ENCODE results near the gene NOD1.
A peak's percentile ranks its signal among the peaks of the same experiment; 100 is the strongest.

Gene NOD1

GRCh38 chr7:30460246-30460633 is 18.3 kb downstream of the NOD1 start:
- TF ChIP-seq POLR2AphosphoS5 (IDR thresholded peaks at IDR 0.05; ENCODE audit: borderline replicate concordance, low read depth, low read length) (no peak), FOXP2 (optimal IDR thresholded peaks at IDR 0.05; ENCODE audit: control extremely low read depth, extremely low read length, insufficient read depth) (no peak), EZH2 (IDR thresholded peaks at IDR 0.05) (no peak)
- Histone ChIP-seq H3K9me3 (ENCODE audit: low read depth, low read length) (no peaks in the 10 kb centered on the region), H3K36me3 (ENCODE audit: insufficient read depth, low read length) (no peaks in the 10 kb centered on the region), H3K4me3 (no peak overlapping the region), H3K27ac (peak overlapping the region; percentile 62; the same call in 1 of the 2 replicates), H3K9ac (ENCODE audit: insufficient read length) (no peak overlapping the region)
- DNase-seq (ENCODE audit: low read depth, low spot score): no peak

- no peaks in the 10 kb centered on the region for H3K36me3 ChIP-seq (ENCODE audit: insufficient read depth, low read length)
- peak overlapping the region; percentile 62 for H3K27ac ChIP-seq
- peak overlapping the region; percentile 44 for H3K9ac ChIP-seq (ENCODE audit: insufficient read length)
- H3K9me3 ChIP-seq (ENCODE audit: low read depth, low read length): no peaks in the 10 kb centered on the region
- peak overlapping the region; percentile 24; the same call in 1 of the 2 replicates for H3K4me3 ChIP-seq
- TF ChIP-seq EZH2 (IDR thresholded peaks at IDR 0.05) (no peak), POLR2AphosphoS5 (IDR thresholded peaks at IDR 0.05; ENCODE audit: borderline replicate concordance, low read depth, low read length) (no peak), FOXP2 (optimal IDR thresholded peaks at IDR 0.05; ENCODE audit: control extremely low read depth, extremely low read length, insufficient read depth) (no peak)
- no peak for DNase-seq (ENCODE audit: low read depth, low spot score)
These were observed 18.9 kb downstream of the NOD1 start for GRCh38 chr7:30459591-30460245.

- DNase-seq (ENCODE audit: low read depth, low spot score): no peak
- Histone ChIP-seq H3K9ac (ENCODE audit: insufficient read length) (no peak overlapping the region), H3K27ac (no peak overlapping the region), H3K9me3 (ENCODE audit: low read depth, low read length) (no peaks in the 10 kb centered on the region), H3K4me3 (no peak overlapping the region), H3K36me3 (ENCODE audit: insufficient read depth, low read length) (no peaks in the 10 kb centered on the region)
- TF ChIP-seq POLR2AphosphoS5 (IDR thresholded peaks at IDR 0.05; ENCODE audit: borderline replicate concordance, low read depth, low read length) (no peak), EZH2 (IDR thresholded peaks at IDR 0.05) (no peak), FOXP2 (optimal IDR thresholded peaks at IDR 0.05; ENCODE audit: control extremely low read depth, extremely low read length, insufficient read depth) (no peak)
These were observed 20.3 kb downstream of the NOD1 start for GRCh38 chr7:30458311-30458710.

DNA sequence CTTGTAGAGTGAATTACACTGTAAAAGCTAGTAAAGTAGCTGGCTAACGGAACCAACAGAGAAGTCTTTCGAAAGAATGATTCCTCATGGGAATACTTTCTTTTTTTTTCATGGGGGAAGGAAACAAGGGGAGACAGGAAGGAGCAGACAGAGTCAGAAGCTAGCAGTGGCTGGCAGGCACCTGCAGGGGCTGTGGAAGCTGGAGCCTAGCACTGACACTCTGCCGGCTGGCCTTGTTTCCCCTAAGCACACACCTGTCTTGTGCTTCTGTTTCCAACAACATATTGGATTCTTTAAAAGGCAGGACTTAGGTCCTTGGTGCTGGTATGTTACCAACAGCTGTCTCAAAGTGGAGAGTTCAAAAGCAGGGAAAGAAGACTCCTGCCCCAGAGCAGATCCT is 24.7 kb downstream of the NOD1 start:
- H3K9ac ChIP-seq (ENCODE audit: insufficient read length): no peak overlapping the region
- DNase-seq (ENCODE audit: low read depth, low spot score): no peak
- H3K4me3 ChIP-seq: no peak overlapping the region
- H3K36me3 ChIP-seq (ENCODE audit: insufficient read depth, low read length): no peaks in the 10 kb centered on the region
- H3K9me3 ChIP-seq (ENCODE audit: low read depth, low read length): no peaks in the 10 kb centered on the region
- TF ChIP-seq FOXP2 (optimal IDR thresholded peaks at IDR 0.05; ENCODE audit: control extremely low read depth, extremely low read length, insufficient read depth) (no peak), POLR2AphosphoS5 (IDR thresholded peaks at IDR 0.05; ENCODE audit: borderline replicate concordance, low read depth, low read length) (no peak), EZH2 (IDR thresholded peaks at IDR 0.05) (no peak)
- peak overlapping the region; percentile 46; the same call in 1 of the 2 replicates for H3K27ac ChIP-seq

DNA sequence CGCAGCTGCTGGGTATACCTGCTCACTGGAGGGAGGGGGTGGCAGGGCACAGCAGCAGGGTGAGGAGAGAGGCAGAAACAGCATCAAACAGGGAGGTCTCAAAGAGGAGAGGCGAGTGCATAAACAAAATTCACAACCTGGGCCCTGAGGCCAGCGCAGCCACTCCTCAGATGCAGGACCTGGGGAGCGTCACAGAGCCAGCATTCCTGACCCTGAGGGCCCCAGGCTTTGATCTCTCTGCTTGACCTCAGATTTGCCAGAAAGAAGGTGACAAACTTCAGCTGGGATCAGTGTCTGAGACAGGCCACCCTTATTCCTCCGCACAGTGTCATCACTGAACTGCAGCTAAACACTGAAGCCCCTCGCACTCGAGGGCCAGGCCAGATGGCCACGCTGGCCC is 25.6 kb downstream of the NOD1 start:
- TF ChIP-seq POLR2AphosphoS5 (IDR thresholded peaks at IDR 0.05; ENCODE audit: borderline replicate concordance, low read depth, low read length): no peak
- TF ChIP-seq FOXP2 (optimal IDR thresholded peaks at IDR 0.05; ENCODE audit: control extremely low read depth, extremely low read length, insufficient read depth): no peak
- TF ChIP-seq EZH2 (IDR thresholded peaks at IDR 0.05): no peak
- no peak overlapping the region for H3K27ac ChIP-seq
- H3K4me3 ChIP-seq: no peak overlapping the region
- H3K9ac ChIP-seq (ENCODE audit: insufficient read length): no peak overlapping the region
- no peaks in the 10 kb centered on the region for H3K9me3 ChIP-seq (ENCODE audit: low read depth, low read length)
- DNase-seq (ENCODE audit: low read depth, low spot score): no peak
- H3K36me3 ChIP-seq (ENCODE audit: insufficient read depth, low read length): no peaks in the 10 kb centered on the region

DNA sequence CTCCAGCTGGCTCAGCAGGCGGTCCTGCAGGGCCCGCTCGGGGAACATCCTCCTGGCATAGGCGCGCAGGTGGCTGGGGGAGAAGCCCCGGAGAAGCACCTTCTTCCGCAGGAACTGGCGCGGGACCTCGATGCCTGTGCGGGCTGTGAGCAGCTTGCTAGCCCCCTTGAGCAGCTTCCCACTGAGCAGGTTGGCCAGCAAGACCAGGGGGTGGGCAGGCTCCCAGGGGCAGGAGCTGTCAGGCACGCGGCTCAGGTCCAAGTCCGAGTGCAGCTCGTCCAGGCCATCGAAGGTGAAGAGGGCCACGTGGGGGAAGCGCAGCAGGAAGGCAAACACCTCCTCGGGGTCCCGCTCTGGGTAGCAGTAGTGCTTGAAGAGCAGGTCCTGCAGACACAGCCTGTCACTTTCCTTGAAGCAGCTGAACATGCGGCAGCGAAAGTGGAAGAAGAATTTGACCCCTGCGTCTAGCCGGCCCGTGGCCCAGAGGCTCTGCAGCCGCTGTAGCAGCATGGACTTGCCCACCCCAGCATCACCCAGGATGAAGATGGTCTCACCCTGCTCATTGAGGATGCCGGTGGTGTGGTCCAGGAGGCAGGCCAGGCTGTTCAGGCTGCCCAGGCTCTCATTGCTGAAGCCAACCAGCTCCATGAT is 26.2 kb downstream of the NOD1 start:
- DNase-seq (ENCODE audit: low read depth, low spot score): no peak
- no peak overlapping the region for H3K9ac ChIP-seq (ENCODE audit: insufficient read length)
- no peak overlapping the region for H3K27ac ChIP-seq
- no peaks in the 10 kb centered on the region for H3K36me3 ChIP-seq (ENCODE audit: insufficient read depth, low read length)
- H3K9me3 ChIP-seq (ENCODE audit: low read depth, low read length): no peaks in the 10 kb centered on the region
- TF ChIP-seq POLR2AphosphoS5 (IDR thresholded peaks at IDR 0.05; ENCODE audit: borderline replicate concordance, low read depth, low read length) (no peak), FOXP2 (optimal IDR thresholded peaks at IDR 0.05; ENCODE audit: control extremely low read depth, extremely low read length, insufficient read depth) (no peak), EZH2 (IDR thresholded peaks at IDR 0.05) (no peak)
- no peak overlapping the region for H3K4me3 ChIP-seq

- Histone ChIP-seq H3K9ac (ENCODE audit: insufficient read length) (no peak overlapping the region), H3K4me3 (no peak overlapping the region), H3K36me3 (ENCODE audit: insufficient read depth, low read length) (no peaks in the 10 kb centered on the region), H3K9me3 (ENCODE audit: low read depth, low read length) (no peaks in the 10 kb centered on the region), H3K27ac (no peak overlapping the region)
- no peak for TF ChIP-seq POLR2AphosphoS5 (IDR thresholded peaks at IDR 0.05; ENCODE audit: borderline replicate concordance, low read depth, low read length)
- TF ChIP-seq FOXP2 (optimal IDR thresholded peaks at IDR 0.05; ENCODE audit: control extremely low read depth, extremely low read length, insufficient read depth): no peak
- TF ChIP-seq EZH2 (IDR thresholded peaks at IDR 0.05): no peak
- no peak for DNase-seq (ENCODE audit: low read depth, low spot score)
These were observed 26.9 kb downstream of the NOD1 start for GRCh38 chr7:30451539-30452279.

- H3K9me3 ChIP-seq (ENCODE audit: low read depth, low read length): no peaks in the 10 kb centered on the region
- no peak for DNase-seq (ENCODE audit: low read depth, low spot score)
- TF ChIP-seq FOXP2 (optimal IDR thresholded peaks at IDR 0.05; ENCODE audit: control extremely low read depth, extremely low read length, insufficient read depth): no peak
- no peak for TF ChIP-seq POLR2AphosphoS5 (IDR thresholded peaks at IDR 0.05; ENCODE audit: borderline replicate concordance, low read depth, low read length)
- no peak for TF ChIP-seq EZH2 (IDR thresholded peaks at IDR 0.05)
- no peak overlapping the region; the same call in 1 of the 2 replicates for H3K4me3 ChIP-seq
- H3K36me3 ChIP-seq (ENCODE audit: insufficient read depth, low read length): no peaks in the 10 kb centered on the region
- no peak overlapping the region for H3K9ac ChIP-seq (ENCODE audit: insufficient read length)
- H3K27ac ChIP-seq: no peak overlapping the region; the same call in 1 of the 2 replicates
These were observed 27.5 kb downstream of the NOD1 start for GRCh38 chr7:30450983-30451497.

Data from SK-N-MC (cell line).